GM18868 (cell line): ENCODE results near the gene PECR.
A peak's percentile ranks its signal among the peaks of the same experiment; 100 is the strongest.

Source experiments
- ATAC-seq: cut with Tn5 transposase; IDR thresholded peaks from one replicate; pipeline ENCODE4 v1.9.1; 2021; ENCODE audit warnings: mild to moderate bottlenecking, moderate library complexity; ENCODE audit not compliant: unreplicated experiment

Gene PECR

DNA sequence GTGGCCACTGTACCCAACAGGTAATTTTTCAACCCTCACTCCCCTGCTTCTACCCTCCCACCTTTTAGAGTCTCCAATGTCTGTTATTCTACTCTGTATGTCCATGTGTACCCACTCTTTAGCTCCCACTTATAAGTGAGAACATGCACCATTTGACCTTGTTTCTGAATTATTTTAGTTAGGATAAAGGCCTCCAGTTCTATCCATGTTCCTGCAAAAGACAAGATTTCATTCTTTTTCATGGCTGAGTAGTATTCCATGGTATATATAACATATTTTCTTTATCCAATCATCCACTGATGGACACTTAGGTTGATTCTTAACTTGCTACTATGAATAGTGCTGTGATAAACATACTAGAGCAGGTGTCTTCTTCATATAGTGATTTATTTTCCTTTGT lies 9.1 kb downstream of the PECR start:
- ATAC-seq: no peak

DNA sequence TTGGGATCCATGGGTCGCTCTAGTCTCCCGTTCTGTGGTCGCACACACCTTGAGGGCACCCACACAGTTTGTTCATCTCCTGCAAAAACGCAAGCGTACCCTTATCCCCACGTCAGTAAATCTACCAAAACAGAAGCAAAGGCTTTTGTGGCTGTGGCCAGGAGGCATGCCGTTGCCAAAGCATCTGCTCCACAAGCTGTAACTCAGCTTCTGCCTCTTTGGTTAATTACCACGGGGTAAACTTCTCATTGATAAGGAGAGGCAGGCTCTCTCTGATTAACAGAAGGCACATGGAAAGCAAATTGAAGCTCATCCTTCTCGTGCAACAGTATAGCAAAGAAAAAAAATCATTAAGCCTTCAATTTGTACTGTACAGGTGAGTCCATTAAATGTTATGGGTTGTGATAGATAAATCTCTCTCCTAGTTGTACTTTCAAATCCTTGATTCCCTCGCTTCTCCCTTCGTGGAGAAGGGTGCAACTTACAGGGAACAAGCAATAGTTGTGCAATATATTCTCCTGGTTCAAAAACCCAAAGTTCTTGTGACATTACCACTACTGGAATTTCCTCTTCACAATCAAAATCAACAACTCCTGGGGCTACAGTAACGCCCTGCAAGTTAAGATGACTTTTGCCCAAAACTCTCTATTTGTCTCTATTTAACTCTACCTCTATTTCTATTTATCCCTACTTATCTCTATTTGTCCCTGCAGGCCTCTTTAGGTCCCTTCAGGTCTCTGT lies 10.3 kb downstream of the PECR start:
- ATAC-seq: no peak

DNA sequence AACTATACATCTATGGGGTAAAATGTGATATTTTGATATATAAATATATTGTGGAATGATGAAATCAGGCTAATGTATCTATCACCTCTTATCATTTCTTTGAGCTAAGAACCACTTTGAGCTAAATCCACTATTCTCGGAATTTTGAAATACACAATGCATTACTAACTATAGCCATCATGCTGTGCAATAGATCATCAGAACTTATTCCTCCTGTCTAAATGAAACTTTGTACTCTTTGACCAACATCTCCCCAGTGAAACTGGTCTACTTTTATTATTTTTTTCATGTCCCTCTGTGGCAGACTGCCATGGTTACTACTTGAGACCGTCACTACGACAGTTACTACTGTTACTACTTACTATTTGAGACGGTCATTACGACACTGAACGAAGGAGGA lies 11.4 kb downstream of the PECR start:
- ATAC-seq: no peak

DNA sequence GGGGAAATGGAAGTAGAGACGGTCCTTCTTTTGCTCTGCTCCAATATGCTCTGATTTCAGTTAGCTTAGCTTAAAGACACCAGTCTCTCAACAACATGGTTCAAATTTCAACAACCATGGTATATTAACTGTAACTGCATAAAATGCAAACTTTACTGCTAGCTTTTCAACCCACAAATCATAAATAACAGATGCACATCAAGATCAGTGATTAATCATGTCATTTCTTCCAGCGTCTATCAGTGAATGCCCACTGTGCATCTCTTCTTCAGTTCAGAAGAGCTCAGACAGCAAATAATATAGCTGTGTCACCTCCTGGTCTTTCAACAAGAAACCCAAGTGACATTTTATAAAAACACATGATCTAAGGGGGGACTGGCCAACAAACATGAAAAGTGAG lies 12.6 kb downstream of the PECR start:
- ATAC-seq: no peak

DNA sequence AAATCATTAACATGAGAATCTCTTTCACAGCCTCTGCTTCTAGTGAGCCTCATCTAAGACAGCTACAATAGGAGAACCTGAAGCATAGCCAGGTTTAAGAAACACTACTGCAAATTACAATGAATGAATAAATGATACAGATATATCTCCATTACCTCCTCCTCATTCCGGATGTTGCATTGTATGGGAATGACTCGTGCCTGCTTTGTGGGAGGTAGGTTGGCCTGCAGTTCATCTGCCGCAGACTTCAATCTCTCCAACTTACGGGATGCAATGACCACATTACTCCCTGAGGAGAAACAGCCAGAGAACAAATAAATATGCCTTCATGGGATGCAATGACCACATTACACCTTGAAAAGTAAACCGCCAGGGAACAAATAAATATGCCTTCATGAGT lies 15.4 kb downstream of the PECR start:
- no peak for ATAC-seq

DNA sequence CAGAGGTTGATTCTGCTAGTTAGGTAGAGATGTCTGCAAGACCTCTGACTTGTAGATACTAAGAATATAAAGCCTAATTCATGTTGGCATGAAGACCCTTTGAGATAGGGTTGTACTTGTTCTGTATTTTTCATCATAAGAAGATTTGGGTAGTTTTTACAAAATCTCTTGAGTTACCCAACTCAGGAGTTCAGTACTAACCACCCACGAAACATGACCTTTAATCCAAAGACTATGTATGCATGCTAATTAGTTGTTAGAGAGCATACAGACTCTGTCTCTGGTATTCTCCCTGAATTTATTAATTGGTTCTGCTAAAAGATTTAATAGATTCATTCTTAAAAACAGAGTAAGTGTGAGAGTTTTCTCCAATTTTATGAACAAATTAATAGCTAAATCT lies 16.9 kb downstream of the PECR start:
- ATAC-seq: no peak

DNA sequence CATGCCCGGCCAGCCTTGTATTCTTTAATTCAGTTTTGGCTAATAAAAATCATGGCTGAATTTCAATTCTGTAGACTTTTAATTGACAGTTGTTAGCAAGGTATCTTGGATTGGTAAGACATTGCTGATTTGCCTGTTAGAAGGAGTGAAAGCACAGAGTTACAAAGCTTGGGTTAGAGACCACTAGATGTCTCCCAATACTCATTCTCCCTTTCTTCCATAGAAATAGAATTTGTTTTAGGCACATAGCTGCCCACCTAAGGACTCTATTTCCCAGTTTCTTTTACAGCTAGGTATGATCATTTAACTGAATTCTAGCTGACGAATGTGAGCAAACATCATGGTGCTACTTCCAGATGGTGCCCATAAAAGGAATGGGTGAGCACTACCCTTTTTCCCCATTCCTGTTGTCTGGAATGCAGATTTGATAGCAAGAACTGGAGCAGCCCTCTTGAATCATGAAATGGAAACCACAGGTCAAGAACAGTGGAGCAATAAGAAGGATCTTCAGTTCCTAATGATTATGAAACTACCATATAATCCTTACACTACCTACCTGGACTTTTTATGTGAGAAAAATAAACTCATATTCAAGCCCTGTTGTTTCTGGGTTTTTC lies 17.5 kb downstream of the PECR start:
- ATAC-seq: no peak

DNA sequence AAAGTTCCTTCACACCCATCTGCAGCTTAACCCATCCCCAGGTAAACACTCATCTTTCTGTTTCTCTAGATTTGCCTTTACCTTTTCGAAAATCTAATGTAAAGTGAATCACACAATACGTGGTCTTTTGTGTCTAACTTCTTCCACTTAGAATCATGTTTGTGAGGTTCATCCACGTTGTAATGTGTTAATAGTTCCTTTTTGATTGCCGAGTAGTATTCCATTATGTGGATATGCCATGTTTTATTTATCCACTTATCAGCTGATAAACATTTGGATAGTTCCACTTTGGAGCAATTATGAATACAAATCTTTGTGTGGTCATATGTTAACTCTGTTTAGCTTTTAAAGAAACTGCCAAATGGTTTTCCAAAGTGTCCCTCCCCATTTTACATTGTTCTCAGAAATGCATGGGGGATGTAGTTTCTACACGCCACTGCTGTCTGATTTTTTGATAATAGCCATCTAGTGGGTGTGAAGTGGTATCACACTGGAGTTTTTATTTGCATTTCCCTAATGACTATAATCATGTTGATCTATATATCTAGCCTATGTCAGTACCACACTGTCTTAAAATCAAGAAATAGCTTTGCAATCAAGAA lies 22.3 kb downstream of the PECR start:
- no peak for ATAC-seq

DNA sequence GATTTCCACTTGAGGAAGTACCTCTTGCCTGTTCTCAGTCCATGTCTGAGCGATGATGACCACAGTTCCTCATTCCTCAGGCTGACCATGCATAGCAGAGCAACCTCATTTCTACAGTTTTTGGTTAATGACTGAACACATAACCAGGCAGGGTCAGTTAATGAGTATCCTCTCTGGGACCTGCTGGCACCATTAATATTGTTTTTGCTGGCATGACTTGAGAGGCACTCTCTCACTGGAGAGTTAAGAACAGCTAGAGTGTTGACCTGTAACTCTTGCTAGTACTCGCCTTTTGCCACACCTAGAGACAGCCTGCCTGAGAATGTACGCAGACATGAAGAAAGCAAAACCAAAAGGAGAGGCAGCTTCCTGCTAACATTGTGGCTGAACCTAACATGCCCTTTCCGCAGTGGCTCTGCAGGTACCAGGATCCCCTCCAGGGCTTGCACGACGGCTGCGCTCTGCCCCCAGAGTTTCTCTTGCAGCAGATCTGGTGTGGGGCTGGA lies 23.9 kb downstream of the PECR start:
- peak; percentile 76 for ATAC-seq

DNA sequence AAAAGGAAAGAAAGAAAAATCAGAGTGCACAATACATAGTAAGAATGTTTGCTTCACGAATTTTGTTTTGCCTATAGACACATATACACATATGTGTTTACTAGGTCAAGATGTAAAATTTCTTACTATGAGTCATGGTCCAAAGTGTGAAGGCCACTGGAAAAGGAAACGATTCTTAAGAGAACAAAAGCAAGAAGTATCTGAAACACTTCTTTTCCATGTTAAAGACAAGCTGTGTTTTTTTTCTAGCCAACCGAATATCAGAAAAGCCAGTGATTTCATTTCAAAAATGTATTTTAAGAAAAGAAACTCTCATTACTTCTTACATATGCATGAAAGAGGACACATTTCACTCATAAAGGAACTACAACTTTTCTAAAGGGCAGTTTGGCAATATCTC lies 24.9 kb downstream of the PECR start:
- ATAC-seq: peak; percentile 47

DNA sequence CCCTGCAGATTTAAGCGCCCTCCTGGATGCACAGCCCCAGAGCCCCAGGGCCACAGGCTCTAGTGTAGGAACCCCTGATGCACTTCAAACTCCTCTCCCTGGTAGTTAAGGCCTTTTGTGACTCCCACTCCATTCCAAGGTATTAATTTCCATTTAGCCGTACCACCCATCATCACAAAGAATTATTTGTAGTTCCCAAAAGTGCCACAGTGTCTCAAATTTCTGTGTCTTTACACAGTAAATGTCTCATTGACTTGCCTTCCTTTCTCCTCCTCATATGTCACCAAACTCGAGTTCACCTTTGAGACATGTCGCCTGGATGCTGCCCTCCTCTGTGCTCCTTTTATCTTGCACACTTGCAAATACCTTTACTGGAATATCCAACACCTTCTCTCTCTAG lies 25.9 kb downstream of the PECR start:
- no peak for ATAC-seq

DNA sequence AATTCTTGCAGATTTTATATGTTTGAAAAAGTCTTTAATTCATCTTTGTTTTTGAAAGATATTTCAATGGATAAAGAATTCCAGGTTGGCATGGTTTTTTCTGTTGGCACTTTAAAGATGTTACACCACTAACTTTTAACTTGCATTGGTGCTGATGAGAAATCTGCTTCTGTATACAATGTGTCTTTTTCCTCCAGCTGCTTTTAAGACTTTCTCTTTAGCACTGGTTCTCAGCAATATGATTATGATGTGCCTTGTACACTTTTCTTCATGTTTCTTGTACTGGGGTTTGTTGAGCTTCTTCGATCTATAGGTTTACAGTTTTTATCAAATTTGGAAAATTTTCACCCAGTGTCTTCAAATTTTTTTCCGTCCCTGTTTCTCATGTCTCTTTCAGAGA lies 29.2 kb downstream of the PECR start:
- ATAC-seq: no peak

DNA sequence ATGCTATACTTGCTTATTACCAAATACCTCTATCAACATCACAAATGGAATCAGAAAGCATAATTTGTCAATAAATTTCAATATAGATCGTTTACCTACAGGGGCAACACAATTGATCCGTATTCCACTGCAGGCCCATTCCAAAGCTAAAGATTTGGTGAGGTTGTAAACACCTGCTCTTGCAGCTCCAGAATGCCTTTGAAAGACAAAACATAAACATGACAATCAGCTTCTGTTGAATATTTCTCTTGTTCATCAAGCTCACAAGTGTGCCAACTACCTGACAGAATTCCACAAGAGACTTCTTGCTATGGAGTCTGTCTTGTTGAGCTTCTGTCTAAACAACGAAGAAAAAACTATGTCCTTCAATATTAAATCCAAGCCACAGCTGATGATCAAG lies 30.3 kb downstream of the PECR start:
- no peak for ATAC-seq

DNA sequence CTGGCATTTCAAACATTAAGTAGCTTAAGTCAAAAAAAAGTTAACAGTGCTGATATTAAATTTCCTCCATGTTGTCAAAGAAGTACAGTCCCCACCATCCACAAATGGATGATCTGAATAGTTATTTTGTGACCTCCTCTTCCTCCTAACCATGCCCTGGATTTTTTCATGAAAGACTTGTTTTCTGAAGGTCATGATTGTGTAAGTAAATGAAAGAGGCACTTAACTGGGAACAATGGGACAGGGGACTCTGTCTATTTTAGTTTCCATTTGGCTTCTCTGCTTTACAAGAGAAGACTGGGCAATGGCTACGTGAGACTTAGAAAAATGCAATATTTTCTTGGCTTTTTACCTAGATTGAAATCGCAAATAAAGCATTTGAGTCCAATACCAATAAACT lies 32.2 kb downstream of the PECR start:
- ATAC-seq: no peak

DNA sequence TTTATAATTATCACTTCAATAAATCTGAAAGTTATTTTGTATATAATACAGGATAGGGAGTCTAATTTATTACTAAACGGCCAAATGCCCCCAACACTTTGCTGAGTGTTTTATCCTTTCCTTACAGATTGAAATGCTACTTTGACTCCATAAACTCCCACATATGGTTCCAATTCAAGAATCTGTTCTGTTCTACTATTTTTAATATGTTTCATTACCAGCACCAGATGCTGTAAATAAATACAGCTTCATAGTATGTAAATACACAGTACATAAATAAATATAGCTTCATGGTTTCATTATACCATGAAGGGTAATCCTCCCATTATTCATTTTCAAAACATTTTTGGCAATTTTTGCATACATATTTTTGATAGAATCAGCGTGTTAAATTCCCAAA lies 34.2 kb downstream of the PECR start:
- no peak for ATAC-seq

DNA sequence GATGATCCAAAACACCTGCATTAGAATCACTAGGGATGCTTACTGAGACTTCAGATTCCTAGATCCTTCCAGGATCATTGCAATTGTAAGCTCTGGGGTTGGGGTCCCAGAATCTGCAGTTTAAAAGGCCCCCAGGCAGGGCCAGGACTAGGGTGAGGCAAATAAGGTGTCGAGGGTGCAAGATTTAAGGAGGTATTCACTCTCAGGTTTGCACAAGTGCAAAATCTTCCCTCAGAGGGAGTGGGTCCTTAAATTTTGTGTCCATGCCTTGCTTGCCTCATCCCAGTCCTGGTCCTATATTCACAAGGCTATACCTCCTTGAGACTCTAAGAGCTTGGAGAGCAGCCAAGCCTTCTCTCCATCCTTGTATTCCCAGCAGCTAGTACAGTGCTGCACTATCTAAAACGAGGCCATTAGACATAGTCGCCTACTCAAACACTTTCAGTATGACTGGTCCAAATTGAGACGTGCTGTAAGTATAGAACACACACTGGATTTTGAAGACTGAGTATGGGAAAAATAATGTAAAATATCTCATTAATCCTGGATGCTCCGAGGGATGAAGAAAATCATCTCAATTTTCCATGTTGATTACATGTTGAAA lies 36.6 kb downstream of the PECR start:
- peak; percentile 99 for ATAC-seq

DNA sequence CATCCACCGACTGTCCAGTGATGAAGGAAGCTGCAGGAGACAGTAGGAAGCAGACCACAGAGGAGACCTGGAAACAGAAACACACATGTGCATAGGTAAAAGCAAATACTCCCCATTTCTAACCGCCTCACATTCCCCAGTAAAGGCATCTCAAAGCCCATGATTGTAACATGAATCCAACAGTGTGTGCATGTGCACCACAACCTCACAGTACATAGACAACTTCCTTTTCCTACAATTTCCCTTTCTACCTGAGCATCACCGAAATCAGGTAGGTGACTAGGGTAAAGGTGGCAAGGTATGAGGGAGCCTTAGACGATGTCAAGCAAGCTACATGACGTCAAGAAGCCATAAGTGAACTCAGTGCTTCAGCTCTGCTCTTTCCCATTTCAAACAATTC lies 37.7 kb downstream of the PECR start:
- ATAC-seq: no peak

DNA sequence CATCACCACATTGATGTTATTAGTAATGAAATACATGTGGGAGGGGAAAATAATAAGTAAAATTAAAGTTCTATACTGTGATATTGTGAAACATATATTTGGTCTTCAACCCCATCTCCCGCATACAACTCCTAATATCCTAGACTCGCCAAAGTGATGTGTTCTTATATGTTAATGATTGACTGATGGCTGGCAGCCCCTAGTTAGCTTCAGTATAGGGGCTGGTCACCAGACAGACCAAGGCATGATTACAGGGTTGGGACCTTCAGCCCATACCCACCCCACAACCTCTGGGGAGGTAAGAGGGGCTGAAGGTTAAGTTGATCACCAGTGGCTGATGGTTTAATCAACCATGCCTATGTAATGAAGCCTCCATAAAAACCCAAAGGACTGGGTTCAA lies 40.2 kb downstream of the PECR start:
- no peak for ATAC-seq

DNA sequence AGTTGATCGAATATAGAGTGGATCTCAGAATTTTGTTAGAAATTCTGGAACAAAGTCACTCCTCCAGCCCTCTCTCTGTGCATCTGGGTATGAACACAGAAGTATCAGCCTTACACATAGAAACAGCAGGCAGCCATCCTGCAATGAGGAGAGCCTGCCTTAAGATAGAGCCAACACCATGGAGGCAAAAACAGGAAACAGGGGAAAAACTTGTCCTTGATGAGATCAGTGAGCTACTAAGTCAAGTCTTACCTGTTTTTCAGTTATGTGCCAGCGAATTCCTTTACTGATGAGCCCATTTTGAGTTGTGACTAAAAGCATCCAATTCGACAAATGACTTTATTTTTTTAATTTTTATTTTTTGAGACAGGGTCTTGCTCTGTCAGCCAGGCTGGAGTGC lies 41.7 kb downstream of the PECR start:
- ATAC-seq: no peak

DNA sequence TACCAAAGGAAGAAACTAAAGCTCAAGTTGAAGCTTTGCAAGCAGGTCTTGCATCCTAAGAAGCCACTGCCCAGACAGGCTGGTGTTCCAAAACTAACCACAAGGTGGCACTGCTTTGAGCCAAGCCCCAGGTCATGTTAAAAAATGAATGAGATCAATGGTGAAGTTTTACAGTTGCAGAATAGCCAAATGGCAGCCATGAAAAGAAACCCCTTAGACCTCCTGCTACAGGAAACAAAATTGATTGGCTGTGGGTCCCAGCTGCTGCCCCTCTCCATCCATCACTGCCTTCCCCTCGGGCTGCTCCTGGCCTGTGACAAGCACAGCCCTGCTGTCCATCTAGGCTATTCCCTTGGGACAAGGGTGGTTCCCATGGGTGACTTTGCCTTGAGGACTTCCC lies 47.5 kb downstream of the PECR start:
- no peak for ATAC-seq

DNA sequence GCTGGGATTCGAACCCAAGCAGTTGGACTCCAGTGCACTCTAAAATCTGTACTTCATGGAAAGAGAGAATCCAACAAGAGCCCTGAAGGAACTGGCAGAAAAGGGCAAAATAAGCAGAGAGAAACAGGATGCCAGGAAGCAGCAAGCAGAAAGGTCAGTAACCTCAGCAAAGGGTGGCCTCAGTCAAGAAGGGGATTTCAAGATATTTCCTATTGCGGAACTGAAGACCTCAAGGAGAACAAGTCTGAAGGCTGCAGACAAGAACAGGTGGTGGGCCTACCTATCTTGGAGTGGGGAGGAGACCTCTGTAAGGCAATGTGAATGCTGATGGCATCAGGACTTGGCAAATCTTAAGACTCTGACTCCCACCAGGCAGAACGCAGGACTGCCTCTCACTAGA lies 48.2 kb downstream of the PECR start:
- peak; percentile 41 for ATAC-seq
